HFFc6 (cell line): ENCODE measurements around the gene ASB2. TPM values are rescaled to one million over a fixed set of nuclear protein-coding genes. Genes with fewer than 3 reads are reported as not detected.

Source experiments
- DNase-seq: peaks from one replicate; pipeline ENCODE4 v3.0.0-alpha.2; 2018
- H3K27ac Mint-ChIP-seq: 2 replicates; pipeline ENCODE4 v1.8.0; 2020; ENCODE audit warnings: mild to moderate bottlenecking, mixed read lengths
- H3K27me3 Mint-ChIP-seq: 2 replicates; pipeline ENCODE4 v1.8.0; 2021; ENCODE audit warnings: mild to moderate bottlenecking, moderate library complexity, mixed read lengths; ENCODE audit not compliant: insufficient read depth
- H3K36me3 Mint-ChIP-seq: 2 replicates; pipeline ENCODE4 v1.8.0; 2021; ENCODE audit warnings: low read depth, mixed read lengths
- H3K4me1 Mint-ChIP-seq: 2 replicates; pipeline ENCODE4 v1.8.0; 2020; ENCODE audit warnings: low read depth, mixed read lengths
- H3K4me3 Mint-ChIP-seq: 2 replicates; pipeline ENCODE4 v1.8.0; 2020; ENCODE audit warnings: mild to moderate bottlenecking, moderate library complexity, mixed read lengths
- H3K9me3 Mint-ChIP-seq: 2 replicates; pipeline ENCODE4 v1.8.0; 2020; ENCODE audit warnings: mild to moderate bottlenecking, mixed read lengths
- total RNA-seq, 6 experiments: library from RNA; stranded (reverse); fragmentation: NEBNext Ultra II Directional; extraction: Animal tissue kit (Norgen Biotek cat#: 25700); gene quantifications; 2 replicates in 1 of 6; 3 replicates in 5 of 6; pipeline ENCODE4 v1.2.3, GENCODE V29; 2021
- TF ChIP-seq, protein P1 (sequence below): fragments of 200-600 bp; sonication (generic); IDR thresholded peaks from 2 replicates; pipeline ENCODE4 v1.5.0; 2021; ENCODE audit warnings: antibody characterized with exemption, mild to moderate bottlenecking

ASB2 gene
- total RNA-seq, 6 experiments from 2014 or later, result not detected

DNA sequence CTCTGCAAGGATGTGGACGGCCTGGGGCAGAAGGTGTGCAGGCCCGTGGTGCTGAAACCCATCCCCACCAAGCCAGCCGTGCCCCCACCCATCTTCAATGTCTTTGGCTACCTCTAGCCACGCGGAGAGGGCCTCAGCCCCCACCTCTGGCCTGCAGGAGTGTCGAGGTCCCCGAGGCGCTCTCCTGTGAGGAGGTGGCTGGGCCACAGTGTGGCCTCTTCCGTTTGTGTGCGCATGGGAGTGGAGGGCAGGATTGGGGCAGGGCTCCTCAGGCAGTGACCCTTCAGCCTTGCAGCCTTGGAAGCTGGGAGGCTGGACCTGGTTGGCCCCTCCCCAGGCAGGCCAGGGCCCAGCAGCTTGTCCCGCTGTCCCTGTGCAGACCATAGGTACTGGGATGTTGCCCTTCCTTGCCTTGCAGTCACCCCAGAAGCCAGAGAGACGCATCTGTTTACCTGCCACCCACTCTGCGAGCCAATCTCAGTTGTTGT lies 47.3 kb downstream of the ASB2 start:
- TF ChIP-seq, protein P1, sequence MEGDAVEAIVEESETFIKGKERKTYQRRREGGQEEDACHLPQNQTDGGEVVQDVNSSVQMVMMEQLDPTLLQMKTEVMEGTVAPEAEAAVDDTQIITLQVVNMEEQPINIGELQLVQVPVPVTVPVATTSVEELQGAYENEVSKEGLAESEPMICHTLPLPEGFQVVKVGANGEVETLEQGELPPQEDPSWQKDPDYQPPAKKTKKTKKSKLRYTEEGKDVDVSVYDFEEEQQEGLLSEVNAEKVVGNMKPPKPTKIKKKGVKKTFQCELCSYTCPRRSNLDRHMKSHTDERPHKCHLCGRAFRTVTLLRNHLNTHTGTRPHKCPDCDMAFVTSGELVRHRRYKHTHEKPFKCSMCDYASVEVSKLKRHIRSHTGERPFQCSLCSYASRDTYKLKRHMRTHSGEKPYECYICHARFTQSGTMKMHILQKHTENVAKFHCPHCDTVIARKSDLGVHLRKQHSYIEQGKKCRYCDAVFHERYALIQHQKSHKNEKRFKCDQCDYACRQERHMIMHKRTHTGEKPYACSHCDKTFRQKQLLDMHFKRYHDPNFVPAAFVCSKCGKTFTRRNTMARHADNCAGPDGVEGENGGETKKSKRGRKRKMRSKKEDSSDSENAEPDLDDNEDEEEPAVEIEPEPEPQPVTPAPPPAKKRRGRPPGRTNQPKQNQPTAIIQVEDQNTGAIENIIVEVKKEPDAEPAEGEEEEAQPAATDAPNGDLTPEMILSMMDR, result no peak
- no peak overlapping the region for H3K27ac Mint-ChIP-seq
- peaks cover 29% of the 10 kb centered on the region for H3K27me3 Mint-ChIP-seq
- no peaks in the 10 kb centered on the region for H3K4me1 Mint-ChIP-seq
- H3K4me3 Mint-ChIP-seq, result no peak overlapping the region
- no peaks in the 10 kb centered on the region for H3K36me3 Mint-ChIP-seq
- H3K9me3 Mint-ChIP-seq, result no peaks in the 10 kb centered on the region
- DNase-seq, result no peak

DNA sequence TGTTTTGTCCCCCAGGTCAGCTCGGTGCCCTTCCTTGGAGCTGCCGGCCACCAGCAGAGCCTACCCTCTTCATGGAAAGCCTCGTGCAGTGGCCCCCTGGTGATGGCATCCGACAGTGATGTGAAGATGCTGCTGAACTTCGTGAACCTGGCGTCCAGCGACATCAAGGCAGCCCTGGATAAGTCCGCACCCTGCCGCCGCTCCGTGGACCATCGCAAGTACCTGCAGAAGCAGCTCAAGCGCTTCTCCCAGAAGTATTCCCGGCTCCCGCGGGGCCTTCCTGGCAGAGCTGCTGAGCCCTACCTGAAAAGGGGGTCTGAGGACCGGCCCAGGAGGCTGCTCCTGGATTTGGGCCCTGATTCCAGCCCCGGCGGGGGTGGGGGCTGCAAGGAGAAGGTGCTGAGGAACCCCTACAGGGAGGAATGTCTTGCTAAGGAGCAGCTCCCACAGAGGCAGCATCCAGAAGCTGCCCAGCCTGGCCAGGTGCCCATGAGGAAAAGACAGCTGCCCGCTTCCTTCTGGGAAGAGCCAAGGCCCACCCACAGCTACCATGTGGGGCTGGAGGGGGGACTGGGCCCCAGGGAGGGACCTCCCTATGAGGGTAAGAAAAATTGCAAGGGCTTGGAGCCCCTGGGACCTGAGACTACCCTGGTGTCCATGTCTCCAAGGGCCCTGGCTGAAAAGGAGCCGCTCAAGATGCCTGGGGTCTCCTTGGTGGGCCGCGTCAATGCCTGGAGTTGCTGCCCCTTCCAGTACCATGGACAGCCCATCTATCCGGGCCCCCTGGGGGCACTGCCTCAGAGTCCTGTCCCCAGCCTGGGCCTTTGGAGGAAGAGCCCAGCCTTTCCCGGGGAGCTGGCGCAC lies 48.0 kb downstream of the ASB2 start:
- peaks cover 25% of the 10 kb centered on the region for H3K27me3 Mint-ChIP-seq

DNA sequence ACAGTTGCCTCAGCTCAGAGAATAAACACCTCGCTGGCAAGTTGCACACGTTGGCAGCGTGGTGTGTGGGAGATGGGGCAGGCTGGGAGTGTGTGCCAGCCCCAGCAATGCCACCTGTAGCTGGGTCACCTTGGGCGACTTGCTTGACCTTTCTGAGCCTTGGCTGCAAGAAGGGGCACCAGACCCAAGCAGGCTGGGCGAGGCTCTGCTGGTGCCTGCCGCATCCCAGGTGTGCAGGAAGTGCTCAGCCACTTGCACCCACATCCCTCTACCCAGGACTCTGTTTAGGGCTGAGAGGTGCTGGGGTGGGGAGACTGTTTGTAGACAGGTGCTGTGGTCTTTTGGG lies 48.6 kb downstream of the ASB2 start:
- Mint-ChIP-seq H3K27ac (no peak overlapping the region), H3K9me3 (no peaks in the 10 kb centered on the region), H3K4me1 (no peaks in the 10 kb centered on the region), H3K27me3 (peaks cover 25% of the 10 kb centered on the region), H3K36me3 (no peaks in the 10 kb centered on the region), H3K4me3 (no peak overlapping the region)
- no peak for DNase-seq
- TF ChIP-seq, protein P1, result no peak

More for the DNA sequence above, 48.0 kb downstream of the ASB2 start:
- no peak overlapping the region for H3K27ac Mint-ChIP-seq
- H3K4me3 Mint-ChIP-seq, result no peak overlapping the region
- H3K36me3 Mint-ChIP-seq, result no peaks in the 10 kb centered on the region
- H3K4me1 Mint-ChIP-seq, result no peaks in the 10 kb centered on the region
- H3K9me3 Mint-ChIP-seq, result no peaks in the 10 kb centered on the region
- no peak for DNase-seq
- TF ChIP-seq, protein P1, result no peak

DNA sequence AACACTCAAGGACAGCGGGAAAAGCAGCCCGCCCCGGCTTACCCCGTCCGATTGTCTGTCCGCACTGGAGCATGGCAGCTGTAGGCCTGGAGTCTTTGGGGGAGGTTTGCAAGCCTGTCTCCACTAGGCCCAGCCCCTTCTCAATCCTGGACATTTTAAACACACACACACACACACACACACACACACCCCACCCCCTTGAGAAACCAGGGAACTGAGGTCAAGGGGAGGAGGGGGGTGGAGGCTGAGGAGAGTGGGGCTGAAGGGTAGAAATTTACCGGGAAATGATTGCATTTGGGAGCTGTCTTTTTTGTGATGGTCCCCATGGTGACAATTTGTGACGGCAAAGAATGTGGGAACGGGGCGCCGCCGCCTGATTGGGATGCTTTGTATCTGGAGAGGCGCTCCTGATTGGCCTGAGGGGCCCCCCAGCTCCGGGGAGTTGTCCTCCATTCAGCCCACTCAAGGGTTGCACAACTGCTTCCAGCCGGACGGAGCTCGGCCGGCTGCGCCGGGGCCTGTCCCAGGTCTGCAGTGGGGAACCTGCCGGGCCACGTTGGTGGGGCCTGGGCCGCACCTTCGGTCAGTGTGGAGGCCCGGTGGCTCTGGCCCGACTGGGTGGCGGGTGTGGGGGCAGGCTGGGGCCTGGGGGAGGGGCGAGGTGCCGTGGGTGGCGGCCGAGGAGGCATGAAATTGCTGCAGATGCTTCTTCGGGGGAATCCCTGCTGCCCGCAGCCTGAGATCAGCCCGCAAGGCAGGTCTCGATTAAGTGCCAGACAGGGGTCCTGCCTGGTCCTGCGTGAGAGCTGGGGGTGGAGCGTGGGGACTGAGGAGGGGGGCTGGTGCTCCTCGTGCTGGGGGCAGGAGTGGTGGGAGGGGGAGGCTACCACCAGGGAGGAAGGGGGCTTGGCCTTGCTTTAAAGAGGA lies 49.2 kb downstream of the ASB2 start, which contains the start of gene FAM181A:
Gene FAM181A, plus strand, starts transcription at position 472 of the 927 bp plus-strand sequence. CDS start 942 bp downstream, outside the sequence.
- H3K27ac Mint-ChIP-seq, result no peak within 1 kb of the TSS
- H3K9me3 Mint-ChIP-seq, result no peaks in the 10 kb centered on the region
- H3K4me3 Mint-ChIP-seq, result no peak within 1 kb of the TSS
- DNase-seq, result no peak
- peaks cover 26% of the 10 kb centered on the region for H3K27me3 Mint-ChIP-seq
- H3K36me3 Mint-ChIP-seq, result no peaks in the 10 kb centered on the region
- H3K4me1 Mint-ChIP-seq, result no peaks in the 10 kb centered on the region
- TF ChIP-seq, protein P1, result no peak

DNA sequence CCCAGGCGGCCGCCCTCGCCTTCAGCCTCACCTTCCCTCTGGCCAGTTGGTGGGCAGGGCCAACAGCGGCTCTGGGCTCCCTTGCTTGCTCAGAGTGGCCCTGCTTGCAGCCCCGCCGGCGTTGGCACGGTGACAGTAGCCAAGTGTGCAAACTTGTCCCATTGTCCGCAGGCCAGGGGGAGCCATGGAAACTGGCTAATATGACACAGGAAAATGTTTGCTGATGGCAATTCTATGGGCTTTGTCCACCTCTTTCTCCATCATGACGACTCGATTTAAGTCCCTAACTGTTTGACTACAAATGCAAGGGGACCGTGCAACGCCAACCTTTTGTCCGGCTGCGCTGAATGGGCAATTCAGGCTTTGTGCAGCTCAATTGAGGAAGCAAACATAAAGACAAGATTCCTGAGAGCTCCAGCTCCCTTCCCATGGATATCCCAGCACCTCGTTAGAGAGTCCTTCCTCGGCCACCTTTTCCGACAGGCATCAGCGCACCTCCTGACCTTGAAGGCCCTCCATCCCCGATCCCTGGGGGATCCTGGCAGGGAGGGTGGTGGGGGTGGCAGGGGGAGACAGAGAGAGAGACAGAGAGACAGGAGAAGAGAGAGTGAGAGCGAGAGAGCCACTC lies 50.0 kb downstream of the ASB2 start:
- TF ChIP-seq, protein P1, result no peak
- Mint-ChIP-seq H3K27ac (no peak overlapping the region), H3K36me3 (no peaks in the 10 kb centered on the region), H3K27me3 (peaks cover 22% of the 10 kb centered on the region), H3K9me3 (no peaks in the 10 kb centered on the region), H3K4me1 (no peaks in the 10 kb centered on the region), H3K4me3 (no peak overlapping the region)
- DNase-seq, result no peak
